ENCODE measurements around the gene SPHK2.

DNA sequence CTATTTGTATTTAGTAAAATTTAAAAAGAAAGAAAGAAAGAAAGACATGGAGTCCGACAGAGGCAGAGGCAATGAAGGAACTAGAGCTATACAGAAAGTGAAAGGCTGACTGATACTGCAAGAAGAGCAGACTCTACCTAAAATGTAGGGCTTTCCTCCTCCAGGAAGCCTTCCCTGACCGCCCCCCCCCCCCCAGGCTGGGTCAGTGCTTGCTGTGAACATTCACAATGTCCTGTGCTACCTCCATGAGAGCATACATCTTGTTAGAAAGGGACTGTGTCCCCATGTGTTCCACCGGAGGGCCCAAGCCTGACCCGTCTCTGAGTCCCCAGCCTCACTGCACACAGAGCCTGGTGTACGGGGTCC is 32.4 kb downstream of the SPHK2 start:
- TF ChIP-seq, protein P1, sequence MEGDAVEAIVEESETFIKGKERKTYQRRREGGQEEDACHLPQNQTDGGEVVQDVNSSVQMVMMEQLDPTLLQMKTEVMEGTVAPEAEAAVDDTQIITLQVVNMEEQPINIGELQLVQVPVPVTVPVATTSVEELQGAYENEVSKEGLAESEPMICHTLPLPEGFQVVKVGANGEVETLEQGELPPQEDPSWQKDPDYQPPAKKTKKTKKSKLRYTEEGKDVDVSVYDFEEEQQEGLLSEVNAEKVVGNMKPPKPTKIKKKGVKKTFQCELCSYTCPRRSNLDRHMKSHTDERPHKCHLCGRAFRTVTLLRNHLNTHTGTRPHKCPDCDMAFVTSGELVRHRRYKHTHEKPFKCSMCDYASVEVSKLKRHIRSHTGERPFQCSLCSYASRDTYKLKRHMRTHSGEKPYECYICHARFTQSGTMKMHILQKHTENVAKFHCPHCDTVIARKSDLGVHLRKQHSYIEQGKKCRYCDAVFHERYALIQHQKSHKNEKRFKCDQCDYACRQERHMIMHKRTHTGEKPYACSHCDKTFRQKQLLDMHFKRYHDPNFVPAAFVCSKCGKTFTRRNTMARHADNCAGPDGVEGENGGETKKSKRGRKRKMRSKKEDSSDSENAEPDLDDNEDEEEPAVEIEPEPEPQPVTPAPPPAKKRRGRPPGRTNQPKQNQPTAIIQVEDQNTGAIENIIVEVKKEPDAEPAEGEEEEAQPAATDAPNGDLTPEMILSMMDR (IDR thresholded peaks at IDR 0.05) = no peak
- TF ChIP-seq EP300 (IDR thresholded peaks at IDR 0.05) = no peak
- TF ChIP-seq POLR2A (IDR thresholded peaks at IDR 0.05) = no peak

All from upper lobe of left lung (tissue), 4 donors.